ENCODE data around the gene TFDP2. TPM values are rescaled to one million over a fixed set of nuclear protein-coding genes. Genes with fewer than 3 reads are reported as not detected.

TFDP2 gene
- total RNA-seq, 2 experiments from 2014 or later = 23.5 to 29.4 TPM

DNA sequence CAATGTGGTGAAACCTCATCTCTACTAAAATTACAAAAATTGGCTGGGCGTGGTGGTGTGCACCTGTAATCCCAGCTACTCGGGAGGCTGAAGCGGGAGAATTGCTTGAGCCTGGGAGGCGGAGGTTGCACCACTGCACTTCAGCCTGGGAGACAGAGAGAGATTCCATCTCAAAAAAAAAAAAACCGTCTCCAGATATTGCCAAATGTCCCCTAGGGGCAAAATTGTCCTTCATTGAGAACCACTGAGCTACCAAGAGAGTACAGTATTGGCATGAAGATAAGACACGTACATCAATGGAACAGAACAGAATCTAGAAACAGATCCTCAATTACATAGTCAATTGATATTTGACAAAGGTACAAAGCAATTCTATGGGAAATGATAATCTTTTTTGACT, 98.0 kb downstream of the TFDP2 start:
- ChIA-PET CTCF (interaction anchor here (0.6 to 1.0 kb wide), 2 partner anchors 10 to 24 kb away, joined by 3 to 4 read pairs; no protein-coding TSS in a partner anchor), POLR2A (no interaction called here)
- no peaks in the 10 kb centered on the region for H3K27me3 Mint-ChIP-seq
- H3K9me3 Mint-ChIP-seq = peaks cover 3% of the 10 kb centered on the region
- DNase-seq = no peak
- no peaks in the 10 kb centered on the region for H3K36me3 Mint-ChIP-seq (ENCODE audit: low read depth)
- H3K4me1 Mint-ChIP-seq = peaks cover 5% of the 10 kb centered on the region
- no peak overlapping the region for H3K4me3 Mint-ChIP-seq
- no peak overlapping the region for H3K27ac Mint-ChIP-seq

DNA sequence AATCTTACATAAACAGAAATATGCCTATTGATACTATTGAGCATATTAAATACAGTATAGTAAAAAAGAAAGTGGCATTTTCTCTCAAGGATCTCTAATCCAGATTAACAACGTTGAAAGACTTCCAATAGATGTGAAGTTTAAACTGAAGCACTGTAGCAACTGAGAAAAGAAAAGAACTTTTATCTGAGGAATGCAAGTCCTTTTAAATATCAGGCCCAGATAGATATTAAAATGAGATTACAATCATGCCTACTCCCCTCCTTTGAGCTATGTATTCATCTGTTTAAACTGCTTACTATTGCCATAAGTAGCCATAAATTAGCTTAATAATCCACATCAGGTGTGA, 102.3 kb downstream of the TFDP2 start:
- CTCF ChIA-PET = interaction anchor here (0.6 kb wide), 1 partner anchor 179 kb away, joined by 3 read pairs; no protein-coding TSS in a partner anchor
- no peaks in the 10 kb centered on the region for H3K27me3 Mint-ChIP-seq

DNA sequence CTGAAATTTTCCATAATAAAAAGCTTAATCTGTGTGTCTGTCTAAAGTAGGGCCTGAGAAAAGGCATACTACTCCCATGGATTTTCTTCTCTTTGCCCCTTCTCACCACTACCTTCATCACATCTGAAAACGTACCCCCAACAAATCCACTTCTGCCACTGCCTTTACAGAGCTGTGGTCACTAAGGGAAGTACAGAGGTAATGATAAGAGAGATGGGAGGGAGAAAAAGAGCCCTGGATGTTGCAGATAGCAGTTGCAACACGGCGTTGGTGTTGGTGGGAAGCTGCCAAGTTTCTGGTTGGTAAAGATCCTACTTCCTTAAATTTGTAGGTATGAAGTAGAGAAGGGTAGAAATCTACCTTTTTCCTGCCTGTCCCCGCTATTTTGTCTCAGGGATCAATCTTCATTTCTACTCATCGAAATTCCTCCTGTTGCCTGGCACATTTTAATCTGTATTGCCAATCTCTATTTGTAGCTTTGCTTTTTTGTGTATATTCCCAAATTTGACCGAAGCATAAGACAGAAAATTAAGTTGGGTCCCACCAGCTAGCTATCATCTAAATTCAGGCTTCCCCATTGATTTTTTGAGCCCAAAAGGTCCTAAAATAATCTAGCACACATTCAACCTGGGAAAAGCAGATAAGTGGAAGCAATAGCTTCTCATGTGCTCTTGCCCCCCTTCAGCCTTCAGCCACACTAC, 102.9 kb downstream of the TFDP2 start:
- CTCF ChIA-PET = interaction anchor here (0.6 kb wide), 1 partner anchor 179 kb away, joined by 3 read pairs; no protein-coding TSS in a partner anchor
- H3K27me3 Mint-ChIP-seq = no peaks in the 10 kb centered on the region

More for the DNA sequence above, 102.3 kb downstream of the TFDP2 start:
- Mint-ChIP-seq H3K4me3 (no peak overlapping the region), H3K4me1 (no peaks in the 10 kb centered on the region), H3K36me3 (ENCODE audit: low read depth) (no peaks in the 10 kb centered on the region), H3K9me3 (no peaks in the 10 kb centered on the region), H3K27ac (no peak overlapping the region)
- POLR2A ChIA-PET = no interaction called here
- DNase-seq = no peak

DNA sequence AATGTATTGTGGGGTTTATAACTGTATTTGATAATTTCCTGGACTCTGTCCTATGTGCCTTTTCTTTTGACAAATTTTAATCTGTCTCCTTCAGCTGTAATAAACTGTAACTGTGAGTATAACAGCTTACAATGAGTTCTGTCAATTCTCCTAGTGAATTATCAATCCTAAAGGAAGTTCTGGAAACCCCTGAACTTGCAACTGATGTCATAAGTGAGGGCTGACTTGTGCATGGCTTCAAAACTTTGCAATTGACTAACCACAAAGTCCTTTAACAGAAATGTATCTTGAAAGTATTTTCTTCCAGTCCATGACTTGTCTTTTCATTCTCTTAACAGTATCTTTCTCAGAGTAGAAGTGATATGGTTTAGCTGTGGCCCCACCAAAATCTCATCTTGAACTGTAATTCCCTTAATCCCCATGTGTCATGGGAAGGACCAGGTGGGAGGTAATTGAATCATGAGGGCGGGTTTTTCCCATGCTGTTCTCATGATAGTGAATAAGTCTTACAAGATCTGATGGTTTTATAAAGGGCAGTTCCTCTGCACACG, 108.3 kb downstream of the TFDP2 start:
- H3K27ac Mint-ChIP-seq = no peak overlapping the region
- H3K9me3 Mint-ChIP-seq = no peaks in the 10 kb centered on the region
- ChIA-PET POLR2A (no interaction called here), CTCF (interaction anchor here (0.6 kb wide), 1 partner anchor 54 kb away, joined by 3 read pairs; no protein-coding TSS in a partner anchor)
- H3K27me3 Mint-ChIP-seq = no peaks in the 10 kb centered on the region
- no peaks in the 10 kb centered on the region for H3K36me3 Mint-ChIP-seq (ENCODE audit: low read depth)
- DNase-seq = no peak
- no peaks in the 10 kb centered on the region for H3K4me1 Mint-ChIP-seq
- no peak overlapping the region for H3K4me3 Mint-ChIP-seq

More for the DNA sequence above, 102.9 kb downstream of the TFDP2 start:
- Mint-ChIP-seq H3K27ac (no peak overlapping the region), H3K4me3 (no peak overlapping the region), H3K36me3 (ENCODE audit: low read depth) (no peaks in the 10 kb centered on the region), H3K9me3 (no peaks in the 10 kb centered on the region), H3K4me1 (no peaks in the 10 kb centered on the region)
- POLR2A ChIA-PET = no interaction called here
- DNase-seq = no peak

DNA sequence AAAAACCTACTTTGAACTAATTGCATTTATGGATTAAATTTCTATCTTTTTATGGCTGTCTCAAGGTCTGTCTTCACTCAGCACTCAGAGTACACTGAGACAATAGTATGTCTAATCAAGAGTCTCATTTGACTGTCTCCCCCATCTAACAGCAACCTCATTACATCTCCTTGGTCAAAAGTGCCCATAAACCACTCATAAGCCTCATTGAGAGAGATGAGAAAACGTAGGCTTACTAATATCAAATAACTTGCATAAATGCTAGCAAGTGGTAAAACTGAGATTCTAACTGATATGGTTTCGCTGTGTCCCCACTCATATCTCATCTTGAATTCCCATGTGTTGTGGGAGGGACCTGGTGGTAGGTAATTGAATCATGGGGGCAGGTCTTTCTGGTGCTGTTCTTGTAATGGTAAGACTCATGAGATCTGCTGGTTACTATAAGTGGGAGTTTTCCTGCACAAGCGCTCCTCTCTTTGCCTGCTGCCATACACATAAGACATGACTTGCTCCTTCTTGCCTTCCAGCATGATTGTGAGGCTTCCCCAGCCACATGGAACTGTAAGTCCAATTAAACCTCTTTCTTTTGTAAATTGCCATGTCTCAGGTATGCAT, 113.9 kb downstream of the TFDP2 start:
- ChIA-PET CTCF (interaction anchor here (0.6 to 0.7 kb wide), 2 partner anchors 98 to 365 kb away, joined by 3 read pairs; no protein-coding TSS in a partner anchor), POLR2A (no interaction called here)
- DNase-seq = no peak
- no peaks in the 10 kb centered on the region for H3K27me3 Mint-ChIP-seq
- H3K27ac Mint-ChIP-seq = no peak overlapping the region
- H3K4me1 Mint-ChIP-seq = peaks cover 2% of the 10 kb centered on the region
- no peaks in the 10 kb centered on the region for H3K36me3 Mint-ChIP-seq (ENCODE audit: low read depth)
- no peak overlapping the region for H3K4me3 Mint-ChIP-seq
- H3K9me3 Mint-ChIP-seq = no peaks in the 10 kb centered on the region

DNA sequence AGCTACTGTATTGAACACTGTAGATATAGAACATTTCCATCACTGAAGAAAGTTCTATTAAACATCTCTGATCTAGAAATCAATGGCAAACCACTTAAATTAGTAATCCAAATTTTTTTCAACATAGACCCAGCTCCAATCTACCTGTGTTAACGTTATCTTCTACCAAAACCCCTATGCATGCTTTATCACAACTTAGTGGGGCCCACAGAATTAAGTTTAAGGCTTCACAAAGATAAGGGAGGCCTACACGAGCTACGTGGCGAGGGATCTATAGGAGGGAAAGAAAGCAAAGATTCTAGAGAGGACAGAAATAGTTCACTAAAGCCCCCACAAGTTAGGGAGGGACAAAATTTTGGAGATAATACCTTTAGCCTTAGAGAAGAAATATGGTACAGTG, 116.1 kb downstream of the TFDP2 start:
- Mint-ChIP-seq H3K27me3 (no peaks in the 10 kb centered on the region), H3K4me1 (peaks cover 6% of the 10 kb centered on the region), H3K4me3 (no peak overlapping the region), H3K27ac (no peak overlapping the region), H3K36me3 (ENCODE audit: low read depth) (no peaks in the 10 kb centered on the region), H3K9me3 (no peaks in the 10 kb centered on the region)
- ChIA-PET CTCF (interaction anchor here (1.0 kb wide), 1 partner anchor 28 kb away, joined by 3 read pairs; no protein-coding TSS in a partner anchor), POLR2A (no interaction called here)
- no peak for DNase-seq

DNA sequence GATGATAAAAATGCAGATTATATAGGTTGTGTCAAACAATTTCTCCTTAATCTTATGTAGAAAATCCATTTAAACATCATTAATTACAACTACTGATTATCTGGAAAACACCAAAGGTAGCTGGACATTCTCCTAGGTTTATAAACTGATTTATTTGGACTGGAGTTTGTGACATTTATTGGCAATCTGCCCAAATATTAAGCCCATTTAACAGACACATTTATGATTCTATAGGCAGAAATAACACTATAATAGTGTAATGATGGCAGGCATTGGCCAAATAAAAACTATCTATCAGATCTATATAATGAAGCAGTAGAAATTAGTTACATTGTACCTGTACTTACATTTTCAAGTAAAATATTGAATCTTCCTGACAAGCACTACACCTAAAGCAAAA, 117.8 kb downstream of the TFDP2 start:
- H3K27me3 Mint-ChIP-seq = no peaks in the 10 kb centered on the region
- H3K36me3 Mint-ChIP-seq (ENCODE audit: low read depth) = no peaks in the 10 kb centered on the region
- no peak overlapping the region for H3K27ac Mint-ChIP-seq
- ChIA-PET POLR2A (no interaction called here), CTCF (interaction anchor here (0.7 kb wide), 1 partner anchor 60 kb away, joined by 3 read pairs; no protein-coding TSS in a partner anchor)
- H3K4me1 Mint-ChIP-seq = peaks cover 15% of the 10 kb centered on the region
- no peak for DNase-seq
- no peak overlapping the region for H3K4me3 Mint-ChIP-seq
- no peaks in the 10 kb centered on the region for H3K9me3 Mint-ChIP-seq

DNA sequence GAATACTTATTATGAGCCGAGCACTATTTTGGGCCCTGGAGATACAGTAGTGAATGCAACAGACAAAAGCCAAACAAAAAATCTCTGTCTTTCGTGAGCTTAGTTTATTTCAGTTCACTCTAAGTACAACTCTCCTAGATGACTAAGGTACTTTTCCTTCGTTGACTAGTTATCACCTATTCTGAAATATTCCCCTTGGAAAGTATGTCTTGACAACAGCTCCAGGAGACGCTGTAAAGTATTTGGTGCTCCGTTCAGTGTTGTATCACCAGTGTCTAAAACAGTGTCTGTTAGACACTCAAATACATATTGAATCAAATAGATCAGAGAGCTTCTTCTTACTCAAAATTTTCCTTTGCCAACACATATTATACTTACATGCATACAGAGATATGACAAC, 119.6 kb downstream of the TFDP2 start:
- ChIA-PET CTCF (interaction anchor here (0.5 kb wide), 1 partner anchor 245 kb away, joined by 5 read pairs; no protein-coding TSS in a partner anchor), POLR2A (no interaction called here)
- Mint-ChIP-seq H3K27ac (no peak overlapping the region), H3K4me1 (peaks cover 16% of the 10 kb centered on the region), H3K9me3 (no peaks in the 10 kb centered on the region), H3K27me3 (no peaks in the 10 kb centered on the region), H3K36me3 (ENCODE audit: low read depth) (no peaks in the 10 kb centered on the region), H3K4me3 (no peak overlapping the region)
- DNase-seq = no peak

DNA sequence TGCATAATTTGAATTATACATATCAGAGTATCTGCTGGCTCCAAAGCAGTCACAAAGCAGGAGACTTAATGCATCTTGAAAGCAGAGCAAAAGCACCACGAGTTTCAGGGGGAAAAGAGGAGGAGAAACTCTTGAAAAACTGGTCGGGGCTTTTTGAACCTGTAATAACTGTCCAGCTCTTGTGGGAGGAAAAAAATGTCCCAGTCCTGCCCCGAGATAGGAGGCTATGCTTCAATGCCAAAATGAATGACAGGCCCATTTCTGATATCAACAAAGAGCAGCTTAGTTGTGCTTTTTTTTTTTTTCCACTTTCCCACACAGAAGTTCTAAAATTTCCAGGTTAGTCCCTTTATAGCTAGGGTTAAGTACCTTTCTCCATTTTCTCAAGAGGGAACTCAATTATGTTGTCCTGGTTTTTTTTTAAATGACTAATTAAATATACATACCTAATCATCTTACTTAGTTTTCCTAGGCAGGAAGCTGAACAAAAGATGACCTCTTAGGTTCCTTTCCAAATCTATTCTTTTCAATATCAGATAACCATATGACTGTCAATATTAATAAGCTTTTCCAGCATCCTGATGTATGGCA, 120.2 kb downstream of the TFDP2 start:
- POLR2A ChIA-PET = interaction anchor here (0.5 kb wide), 1 partner anchor 58 kb away, joined by 3 read pairs; no protein-coding TSS in a partner anchor
- no peak overlapping the region for H3K4me3 Mint-ChIP-seq
- no peak for DNase-seq
- CTCF ChIA-PET = interaction anchor here (0.5 to 0.8 kb wide), 3 partner anchors 87 to 436 kb away, joined by 4 to 5 read pairs (median 4); no protein-coding TSS in a partner anchor
- no peaks in the 10 kb centered on the region for H3K27me3 Mint-ChIP-seq
- H3K9me3 Mint-ChIP-seq = no peaks in the 10 kb centered on the region
- peaks cover 16% of the 10 kb centered on the region for H3K4me1 Mint-ChIP-seq
- H3K36me3 Mint-ChIP-seq (ENCODE audit: low read depth) = no peaks in the 10 kb centered on the region
- no peak overlapping the region for H3K27ac Mint-ChIP-seq

DNA sequence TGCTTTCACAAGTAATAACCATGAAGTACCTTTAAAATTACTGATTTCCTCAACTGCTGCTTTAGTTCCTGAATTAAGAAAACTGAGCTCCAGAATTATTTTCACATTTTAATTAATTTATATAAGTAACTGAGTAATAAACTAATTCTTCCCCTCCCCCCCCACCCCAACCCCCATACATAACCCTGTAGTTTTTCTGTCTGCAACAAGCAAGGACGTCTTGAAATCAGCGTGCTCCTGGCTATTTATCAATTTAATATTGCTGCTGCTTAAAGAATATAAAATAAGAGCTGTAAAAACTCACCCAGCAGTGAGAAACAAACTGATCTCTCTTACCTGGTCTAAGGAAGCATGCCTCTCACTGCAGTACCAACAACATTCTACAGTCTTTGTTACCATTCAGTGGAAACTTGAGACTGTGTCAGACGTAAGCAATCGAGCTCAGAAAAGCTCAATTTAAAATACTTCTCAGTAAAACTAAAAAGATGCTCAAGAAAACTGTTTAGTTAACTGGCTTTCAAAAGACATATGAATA, 121.0 kb downstream of the TFDP2 start:
- peaks cover 16% of the 10 kb centered on the region for H3K4me1 Mint-ChIP-seq
- peak overlapping the region; percentile 83 for H3K27ac Mint-ChIP-seq
- no peaks in the 10 kb centered on the region for H3K9me3 Mint-ChIP-seq
- H3K27me3 Mint-ChIP-seq = no peaks in the 10 kb centered on the region
- ChIA-PET CTCF (interaction anchor here (0.8 to 1.1 kb wide), 2 partner anchors 10 to 435 kb away, joined by 3 to 4 read pairs; no protein-coding TSS in a partner anchor), POLR2A (interaction anchor here (0.5 kb wide), 1 partner anchor 57 kb away, joined by 3 read pairs; no protein-coding TSS in a partner anchor)
- peak; percentile 71 for DNase-seq
- no peaks in the 10 kb centered on the region for H3K36me3 Mint-ChIP-seq (ENCODE audit: low read depth)
- H3K4me3 Mint-ChIP-seq = peak overlapping the region; percentile 89

DNA sequence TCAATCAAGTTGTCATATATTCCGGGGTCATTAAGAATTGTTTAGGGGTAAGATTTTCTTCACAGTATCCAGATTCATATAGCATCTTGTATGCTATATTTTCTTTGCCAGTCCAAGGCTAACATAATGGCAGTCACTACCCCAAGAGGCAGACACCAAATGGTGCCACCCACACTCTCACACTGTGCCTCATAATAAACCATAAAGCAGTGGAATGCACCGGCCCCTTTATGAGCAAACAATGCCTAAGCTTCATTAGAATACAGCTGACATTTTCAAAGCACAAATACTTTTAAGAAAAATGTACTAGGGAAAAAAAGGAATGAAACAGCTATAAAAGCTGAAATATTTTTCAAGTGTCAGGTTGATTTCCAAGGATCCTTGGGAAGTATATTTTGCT, 121.6 kb downstream of the TFDP2 start:
- DNase-seq = peak; percentile 37
- Mint-ChIP-seq H3K4me3 (peak overlapping the region; percentile 89), H3K9me3 (no peaks in the 10 kb centered on the region), H3K27me3 (no peaks in the 10 kb centered on the region), H3K4me1 (peaks cover 16% of the 10 kb centered on the region), H3K36me3 (ENCODE audit: low read depth) (no peaks in the 10 kb centered on the region), H3K27ac (peak overlapping the region; percentile 76)
- ChIA-PET CTCF (interaction anchor here (1.1 kb wide), 1 partner anchor 10 kb away, joined by 3 read pairs; no protein-coding TSS in a partner anchor), POLR2A (no interaction called here)

DNA sequence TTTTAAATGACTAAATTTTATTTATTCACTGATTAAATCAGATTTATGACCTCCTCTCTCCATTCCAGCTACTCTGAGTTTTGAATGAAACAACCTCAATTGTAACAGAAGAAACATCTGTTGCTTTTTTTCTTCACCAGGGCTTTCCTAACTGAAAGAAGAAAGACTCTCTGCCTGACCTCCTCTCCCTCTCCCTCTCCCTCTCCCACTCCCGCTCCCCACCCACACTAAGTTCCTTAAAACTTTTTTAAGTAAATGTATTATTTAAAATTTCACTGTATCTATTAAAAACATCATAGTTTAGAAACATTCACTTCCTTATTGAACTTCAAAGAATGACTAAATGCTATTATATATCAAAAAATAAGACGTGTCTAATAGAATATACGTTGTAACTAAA, 122.0 kb downstream of the TFDP2 start:
- ChIA-PET POLR2A (no interaction called here), CTCF (interaction anchor here (0.5 kb wide), 1 partner anchor 24 kb away, joined by 4 read pairs; no protein-coding TSS in a partner anchor)
- DNase-seq = no peak
- Mint-ChIP-seq H3K27ac (no peak overlapping the region), H3K36me3 (ENCODE audit: low read depth) (no peaks in the 10 kb centered on the region), H3K27me3 (no peaks in the 10 kb centered on the region), H3K4me1 (peaks cover 18% of the 10 kb centered on the region), H3K9me3 (no peaks in the 10 kb centered on the region), H3K4me3 (peak overlapping the region; percentile 89)
